ENCODE measurements around the gene TRAF3IP1.

DNA sequence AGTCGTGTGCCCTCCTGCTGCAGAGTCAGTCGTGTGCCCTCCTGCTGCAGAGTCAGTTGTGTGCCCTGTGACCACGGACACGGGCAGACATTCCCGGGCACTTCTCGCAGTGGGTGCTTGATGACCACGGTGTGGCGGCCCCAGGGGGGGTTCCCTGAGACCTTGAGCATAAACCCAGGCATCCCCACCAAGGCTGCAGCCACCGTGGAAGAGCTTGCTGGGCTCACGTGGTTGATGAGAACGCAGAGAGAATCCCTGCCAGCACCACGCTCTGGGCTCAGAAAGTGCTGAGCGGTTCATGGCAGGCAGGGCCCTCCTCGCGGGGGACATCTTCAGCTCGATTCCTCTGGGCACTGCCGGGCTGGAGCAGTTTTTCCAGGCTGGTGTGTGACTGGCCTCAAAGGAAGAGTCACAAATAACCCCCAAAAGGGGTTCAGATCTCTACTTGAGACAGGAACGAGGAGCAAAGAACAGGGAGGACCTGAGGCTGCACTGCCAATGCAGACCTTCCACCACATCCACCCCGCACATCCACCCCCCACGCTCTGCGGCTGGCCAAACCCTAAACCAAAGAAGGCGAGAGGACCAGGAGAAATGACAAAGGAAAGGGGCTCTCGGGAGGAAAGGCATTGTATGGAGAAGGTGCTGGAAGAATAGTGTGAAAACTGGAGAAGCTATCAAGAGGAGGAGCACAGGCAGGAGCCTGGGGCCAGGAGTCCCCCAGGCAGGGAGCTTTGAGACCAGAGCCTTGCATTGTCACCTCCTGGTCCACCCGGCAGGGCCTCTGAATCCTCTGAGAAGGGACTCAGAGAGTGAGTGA is 23.5 kb upstream of the TRAF3IP1 start:
- TF ChIP-seq, protein P1, sequence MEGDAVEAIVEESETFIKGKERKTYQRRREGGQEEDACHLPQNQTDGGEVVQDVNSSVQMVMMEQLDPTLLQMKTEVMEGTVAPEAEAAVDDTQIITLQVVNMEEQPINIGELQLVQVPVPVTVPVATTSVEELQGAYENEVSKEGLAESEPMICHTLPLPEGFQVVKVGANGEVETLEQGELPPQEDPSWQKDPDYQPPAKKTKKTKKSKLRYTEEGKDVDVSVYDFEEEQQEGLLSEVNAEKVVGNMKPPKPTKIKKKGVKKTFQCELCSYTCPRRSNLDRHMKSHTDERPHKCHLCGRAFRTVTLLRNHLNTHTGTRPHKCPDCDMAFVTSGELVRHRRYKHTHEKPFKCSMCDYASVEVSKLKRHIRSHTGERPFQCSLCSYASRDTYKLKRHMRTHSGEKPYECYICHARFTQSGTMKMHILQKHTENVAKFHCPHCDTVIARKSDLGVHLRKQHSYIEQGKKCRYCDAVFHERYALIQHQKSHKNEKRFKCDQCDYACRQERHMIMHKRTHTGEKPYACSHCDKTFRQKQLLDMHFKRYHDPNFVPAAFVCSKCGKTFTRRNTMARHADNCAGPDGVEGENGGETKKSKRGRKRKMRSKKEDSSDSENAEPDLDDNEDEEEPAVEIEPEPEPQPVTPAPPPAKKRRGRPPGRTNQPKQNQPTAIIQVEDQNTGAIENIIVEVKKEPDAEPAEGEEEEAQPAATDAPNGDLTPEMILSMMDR (IDR thresholded peaks at IDR 0.05; ENCODE audit: low read depth, low read length, poor library complexity, severe bottlenecking), result no peak
- TF ChIP-seq EZH2phosphoT487 (IDR thresholded peaks at IDR 0.05; ENCODE audit: borderline replicate concordance, low read length), result no peak
